Endothelial cell of umbilical vein (primary cell): ENCODE measurements around the gene CNTNAP2. TPM values are rescaled to one million over a fixed set of nuclear protein-coding genes. Genes with fewer than 3 reads are reported as not detected.

Source experiments
- BruUV-seq: library from RNA; stranded (reverse); fragments of 400-500 nt; replicated peaks from 2 replicates; lab custom pipeline; 2021; lab: Mats Ljungman, UMichigan
- CTCF ChIA-PET: fragments of 300-600, 350-600 bp; sonication (Branson Sonifier 250); formaldehyde crosslinking; loops from one replicate; lab custom pipeline; 2021; ENCODE audit warnings: antibody characterized with exemption, inconsistent platforms; lab: Charles Lee
- POLR2A ChIA-PET: fragments of 300-600, 350-600 bp; sonication (Branson Sonifier 250); formaldehyde crosslinking; loops from one replicate; lab custom pipeline; 2021; ENCODE audit warnings: antibody characterized with exemption, inconsistent platforms; lab: Charles Lee
- DNase-seq: peaks from one replicate; pipeline ENCODE4 v3.0.0-alpha.2; 2011; ENCODE audit warnings: low read depth, low spot score
- FAIRE-seq: peaks from 2 replicates; lab custom pipeline; 2011; peaks lifted over from hg19 to GRCh38; lab: Jason Lieb, UNC
- H2AFZ ChIP-seq: 2 replicates; pipeline ENCODE4 v1.6.0; 2012; ENCODE audit warnings: low read depth, low read length, control low read depth, inconsistent platforms
- H3K27ac ChIP-seq: 2 replicates; pipeline ENCODE4 v1.5.1; 2011; ENCODE audit warnings: low read depth, mild to moderate bottlenecking, control low read depth, low read length, moderate library complexity; ENCODE audit not compliant: insufficient read depth
- H3K27me3 ChIP-seq, 2 experiments: 2 replicates each; pipeline versions ENCODE4 v1.6.0 to v1.6.1; 2011; ENCODE audit warnings: low read length in 2 of 2, mixed read lengths in 1 of 2; ENCODE audit not compliant: control insufficient read depth in 2 of 2, insufficient read depth in 2 of 2
- H3K36me3 ChIP-seq, 2 experiments: 2 replicates in 1 of 2; 3 replicates in 1 of 2; pipeline ENCODE4 v1.5.1; 2011; ENCODE audit warnings: low read length in 2 of 2, mild to moderate bottlenecking in 1 of 2, moderate library complexity in 1 of 2; ENCODE audit not compliant: control insufficient read depth in 2 of 2, insufficient read depth in 2 of 2; ENCODE audit errors: extremely low read depth in 1 of 2
- H3K4me1 ChIP-seq: 3 replicates; pipeline ENCODE4 v1.5.1; 2011; ENCODE audit warnings: mild to moderate bottlenecking, low read length; ENCODE audit not compliant: control insufficient read depth, insufficient read depth; ENCODE audit errors: extremely low read depth
- H3K4me2 ChIP-seq: 2 replicates; pipeline ENCODE4 v1.6.1; 2011; ENCODE audit warnings: low read length, control low read depth, mixed read lengths; ENCODE audit not compliant: insufficient read depth
- H3K4me3 ChIP-seq, 3 experiments: fragments of 200-600 bp in 1 of 3; sonication (generic), shearing (Covaris generic) in 1 of 3; replicated peaks in 1 of 3; 2 replicates each; pipeline ENCODE4 v1.5.1; 2011 to 2016; ENCODE audit warnings: control low read depth in 3 of 3, low read length in 3 of 3, mild to moderate bottlenecking in 2 of 3, inconsistent platforms in 1 of 3, low read depth in 1 of 3, moderate library complexity in 1 of 3; ENCODE audit not compliant: insufficient read depth in 1 of 3
- H3K79me2 ChIP-seq: 2 replicates; pipeline ENCODE4 v1.6.0; 2012; ENCODE audit warnings: low read length, inconsistent platforms; ENCODE audit not compliant: control insufficient read depth, insufficient read depth
- H3K9ac ChIP-seq: replicated peaks from 2 replicates; pipeline ENCODE3; 2011; ENCODE audit warnings: low read length, control low read depth; ENCODE audit not compliant: insufficient read depth; ENCODE audit errors: extremely low read depth
- H3K9me1 ChIP-seq: replicated peaks from 3 replicates; pipeline ENCODE4 v1.6.0; 2011; ENCODE audit warnings: mild to moderate bottlenecking, low read length; ENCODE audit not compliant: control insufficient read depth, insufficient read depth; ENCODE audit errors: extremely low read depth
- H3K9me3 ChIP-seq: replicated peaks from 2 replicates; pipeline ENCODE4 v1.5.1; 2012; ENCODE audit warnings: low read length, inconsistent platforms; ENCODE audit not compliant: control insufficient read depth, insufficient read depth
- H4K20me1 ChIP-seq: replicated peaks from 2 replicates; pipeline ENCODE3; 2011; ENCODE audit warnings: mild to moderate bottlenecking, low read length; ENCODE audit not compliant: control insufficient read depth, insufficient read depth; ENCODE audit errors: extremely low read depth
- CTCF ChIP-seq, 2 donors: IDR thresholded peaks; 1 replicate in 1 of 2; 2 replicates in 1 of 2; pipeline ENCODE4 v1.5.1; 2011; ENCODE audit warnings: low read length in 2 of 2, mild to moderate bottlenecking in 2 of 2, moderate library complexity in 2 of 2, control low read depth in 1 of 2, inconsistent platforms in 1 of 2, low read depth in 1 of 2; ENCODE audit not compliant: insufficient read depth in 1 of 2; ENCODE audit errors: extremely low read depth in 1 of 2
- EZH2 ChIP-seq: IDR thresholded peaks from 2 replicates; pipeline ENCODE4 v1.6.1; 2012; ENCODE audit warnings: borderline replicate concordance, low read depth, mild to moderate bottlenecking, moderate library complexity, low read length, inconsistent platforms; ENCODE audit not compliant: severe bottlenecking
- FOS ChIP-seq: IDR thresholded peaks from 2 replicates; pipeline ENCODE4 v1.6.1; 2011; ENCODE audit warnings: mild to moderate bottlenecking, low read length, moderate library complexity, borderline replicate concordance; ENCODE audit not compliant: insufficient read depth
- GATA2 ChIP-seq: IDR thresholded peaks from 2 replicates; pipeline ENCODE4 v1.7.0; 2011; ENCODE audit warnings: low read depth, mild to moderate bottlenecking, moderate library complexity, mixed read lengths, low read length; ENCODE audit not compliant: insufficient read length, insufficient read depth
- JUN ChIP-seq: IDR thresholded peaks from 2 replicates; pipeline ENCODE4 v1.6.1; 2011; ENCODE audit warnings: borderline replicate concordance, low read depth; ENCODE audit not compliant: insufficient read length, insufficient read depth
- MAX ChIP-seq: IDR thresholded peaks from 2 replicates; pipeline ENCODE4 v1.6.1; 2011; ENCODE audit not compliant: insufficient read depth, insufficient read length
- MYC ChIP-seq: IDR thresholded peaks from one replicate; pipeline ENCODE4 v1.6.1; 2011; ENCODE audit warnings: mild to moderate bottlenecking, low read depth, low read length
- POLR2A ChIP-seq: IDR thresholded peaks from 2 replicates; pipeline ENCODE4 v1.6.1; 2012; ENCODE audit warnings: low read depth, mild to moderate bottlenecking, control low read depth, low read length
- POLR2AphosphoS5 ChIP-seq: IDR thresholded peaks from 2 replicates; pipeline ENCODE4 v1.6.1; 2012; ENCODE audit warnings: low read depth, mild to moderate bottlenecking, control low read depth, low read length, moderate library complexity; ENCODE audit not compliant: insufficient read depth
- dilution Hi-C: fragments of 300-500 bp; cut with MboI; formaldehyde crosslinking; loops from one replicate; pipeline ENCODE4 v1.15.0; 2019; ENCODE audit warnings: low sequenced_read_pairs; ENCODE audit not compliant: extremely low pct_ligation_motif_present
- intact Hi-C: fragments of 100-400 bp; cut with micrococcal nuclease; formaldehyde crosslinking; loops from one replicate; pipeline ENCODE4 v1.10.0; 2022
- polyA plus RNA-seq, 4 experiments: library from polyadenylated mRNA; depleted of rRNA in 3 of 4; stranded (reverse) in 3 of 4; unstranded in 1 of 4; fragments of >200 nt; gene quantifications; 2 replicates each; pipeline versions ENCODE4 v1.2.1 to v1.2.3, GENCODE V29; 2011 to 2012; ENCODE audit warnings: missing spikeins in 1 of 4
- total RNA-seq: library from RNA; stranded (reverse); gene quantifications from 2 replicates; pipeline ENCODE4 v1.2.3, GENCODE V29; 2021

The CNTNAP2 gene
- total and polyA plus RNA-seq, 2 donors (not counting 3 experiments of a cell fraction or from before 2014, with no cell fraction given): not detected

GRCh38 chr7:148146346-148146745 is 2029.7 kb downstream of the CNTNAP2 start:
- H4K20me1 ChIP-seq: no peaks in the 10 kb centered on the region
- H3K4me2 ChIP-seq: no peak overlapping the region
- H3K9me1 ChIP-seq: no peaks in the 10 kb centered on the region
- no peak overlapping the region for H2AFZ ChIP-seq
- no peaks in the 10 kb centered on the region for H3K36me3 ChIP-seq
- no peak overlapping the region for H3K4me3 ChIP-seq
- intact Hi-C loops (no loop called here), dilution Hi-C loops (no loop called here)
- no peak for FAIRE-seq
- ChIA-PET CTCF (no interaction called here), POLR2A (no interaction called here)
- H3K4me1 ChIP-seq: no peaks in the 10 kb centered on the region
- no peak for TF ChIP-seq GATA2
- TF ChIP-seq POLR2AphosphoS5: no peak
- TF ChIP-seq MAX: no peak
- TF ChIP-seq POLR2A: no peak
- TF ChIP-seq FOS: no peak
- no peak for TF ChIP-seq JUN
- no peak for TF ChIP-seq EZH2
- TF ChIP-seq MYC: no peak
- no peak for TF ChIP-seq CTCF (IDR thresholded peaks at IDR 0.05; ENCODE audit: extremely low read depth in 1 of 2, insufficient read depth in 1 of 2, low read depth in 1 of 2, low read length in 2 of 2)
- no peak overlapping the region for H3K9ac ChIP-seq
- no peak overlapping the region for H3K27ac ChIP-seq
- peaks cover 2% of the 10 kb centered on the region for H3K9me3 ChIP-seq
- no peaks in the 10 kb centered on the region for H3K27me3 ChIP-seq
- no peaks in the 10 kb centered on the region for H3K79me2 ChIP-seq
- BruUV-seq: no TSS peak
- DNase-seq: no peak
